Measurements from ENCODE around the gene PFKP.

DNA sequence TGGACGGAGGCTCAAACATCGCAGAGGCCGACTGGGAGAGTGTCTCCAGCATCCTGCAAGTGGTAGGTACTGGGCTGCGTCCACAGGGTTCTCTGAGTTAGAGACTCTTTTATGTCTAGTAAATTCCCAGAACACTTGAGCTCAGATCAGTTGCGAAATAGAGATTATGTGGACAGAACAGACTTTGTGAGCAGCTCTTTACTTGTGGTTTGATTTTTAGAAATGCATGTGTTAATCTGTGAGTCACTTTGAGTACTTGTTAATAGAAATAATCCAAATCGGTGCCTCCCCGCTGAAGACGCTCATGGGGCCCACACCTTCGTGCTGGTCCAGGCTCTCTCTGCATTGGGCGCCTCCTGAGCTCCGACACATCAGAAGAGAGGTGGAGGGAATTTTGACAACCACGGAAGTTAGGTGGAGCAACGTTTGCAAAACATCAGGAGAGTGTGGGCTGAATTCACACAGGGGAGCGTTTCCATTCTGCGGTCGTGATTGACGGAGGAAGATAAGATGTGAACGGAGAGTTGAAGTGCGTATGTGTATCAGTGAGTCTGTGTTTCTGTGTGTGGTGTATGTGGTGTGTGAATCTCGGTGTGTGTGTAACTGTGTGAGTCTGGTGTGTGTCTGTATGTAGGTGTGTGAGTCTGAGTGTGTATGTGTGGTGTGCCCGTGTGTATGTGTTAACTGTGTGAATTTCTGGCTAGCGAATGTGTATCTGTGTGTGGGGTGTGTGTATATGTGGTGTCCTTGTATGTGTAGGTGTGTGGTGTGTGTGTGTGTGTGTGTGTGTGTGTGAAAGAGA, 32.1 kb downstream of the PFKP start:
- TF ChIP-seq, protein P1, sequence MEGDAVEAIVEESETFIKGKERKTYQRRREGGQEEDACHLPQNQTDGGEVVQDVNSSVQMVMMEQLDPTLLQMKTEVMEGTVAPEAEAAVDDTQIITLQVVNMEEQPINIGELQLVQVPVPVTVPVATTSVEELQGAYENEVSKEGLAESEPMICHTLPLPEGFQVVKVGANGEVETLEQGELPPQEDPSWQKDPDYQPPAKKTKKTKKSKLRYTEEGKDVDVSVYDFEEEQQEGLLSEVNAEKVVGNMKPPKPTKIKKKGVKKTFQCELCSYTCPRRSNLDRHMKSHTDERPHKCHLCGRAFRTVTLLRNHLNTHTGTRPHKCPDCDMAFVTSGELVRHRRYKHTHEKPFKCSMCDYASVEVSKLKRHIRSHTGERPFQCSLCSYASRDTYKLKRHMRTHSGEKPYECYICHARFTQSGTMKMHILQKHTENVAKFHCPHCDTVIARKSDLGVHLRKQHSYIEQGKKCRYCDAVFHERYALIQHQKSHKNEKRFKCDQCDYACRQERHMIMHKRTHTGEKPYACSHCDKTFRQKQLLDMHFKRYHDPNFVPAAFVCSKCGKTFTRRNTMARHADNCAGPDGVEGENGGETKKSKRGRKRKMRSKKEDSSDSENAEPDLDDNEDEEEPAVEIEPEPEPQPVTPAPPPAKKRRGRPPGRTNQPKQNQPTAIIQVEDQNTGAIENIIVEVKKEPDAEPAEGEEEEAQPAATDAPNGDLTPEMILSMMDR (IDR thresholded peaks at IDR 0.05), result no peak
- no peak for TF ChIP-seq POLR2AphosphoS5 (IDR thresholded peaks at IDR 0.05)
- TF ChIP-seq POLR2A (IDR thresholded peaks at IDR 0.05), result no peak
